ENCODE data around the gene NOVA2.

GRCh38 chr19:45954156-45954555 is 19.5 kb downstream of the NOVA2 start:
- TF ChIP-seq CTCF (IDR thresholded peaks at IDR 0.05; ENCODE audit: low read depth, low read length, poor library complexity, severe bottlenecking) (no peak), EZH2phosphoT487 (IDR thresholded peaks at IDR 0.05; ENCODE audit: borderline replicate concordance, low read length) (no peak)

Data from DOHH2 (cell line).